ENCODE measurements around the gene DSTYK. TPM values are rescaled to one million over a fixed set of nuclear protein-coding genes. Genes with fewer than 3 reads are reported as not detected.
A peak's percentile ranks its signal among the peaks of the same experiment; 100 is the strongest.

DSTYK gene
- total RNA-seq, 4 donors from 2014 or later, result 12.9 to 21.1 (median 17.5) TPM

DNA sequence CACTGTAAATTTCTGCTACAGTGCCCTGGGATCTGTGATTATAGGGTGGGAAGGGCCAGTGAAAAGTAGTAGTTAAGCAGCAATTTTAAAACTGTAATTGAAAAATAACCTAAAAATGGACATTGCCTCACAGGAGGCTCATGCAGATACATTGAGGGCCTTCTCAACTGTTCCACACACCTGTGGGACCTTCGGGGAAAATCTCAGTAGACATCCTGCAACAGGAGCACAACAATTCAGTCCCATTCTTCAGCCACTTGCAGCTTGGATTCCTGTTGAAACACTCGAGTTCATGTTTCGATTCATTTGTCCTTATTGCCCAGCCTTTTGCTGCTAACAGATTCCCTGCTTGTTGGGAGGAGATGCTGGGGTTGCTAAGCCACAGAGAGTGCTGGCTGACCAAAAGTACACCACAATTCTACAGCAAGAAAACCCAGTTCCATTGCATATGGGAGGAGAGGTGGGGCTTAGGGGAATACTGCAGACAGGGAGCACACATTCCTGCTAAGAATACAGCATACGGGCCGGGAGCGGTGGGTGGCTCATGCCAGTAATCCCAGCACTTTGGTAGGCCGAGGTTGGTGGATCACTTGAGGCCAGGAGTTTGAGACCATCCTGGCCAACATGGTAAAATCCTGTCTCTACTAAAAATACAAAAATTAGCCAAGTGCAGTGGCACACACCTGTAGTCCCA, 20.8 kb upstream of the DSTYK start:
- no peak for DNase-seq
- H3K9me3 ChIP-seq, result no peaks in the 10 kb centered on the region
- WGBS, 2 donors, result 92% methylated on average over 7 of the region's 7 CpGs
- no peaks in the 10 kb centered on the region for H3K27me3 ChIP-seq
- no peaks in the 10 kb centered on the region for H3K36me3 ChIP-seq
- TF ChIP-seq POLR2A (IDR thresholded peaks at IDR 0.05), result no peak
- no peak for TF ChIP-seq CTCF (IDR thresholded peaks at IDR 0.05)
- H3K27ac ChIP-seq, result no peak overlapping the region
- H3K4me1 ChIP-seq, result peaks cover 16 to 30% of the 10 kb centered on the region in 2 donors
- intact Hi-C loops (cut with DNase I), result no loop called here
- no peak overlapping the region for H3K4me3 ChIP-seq (replicated peaks in 1 of 3)

DNA sequence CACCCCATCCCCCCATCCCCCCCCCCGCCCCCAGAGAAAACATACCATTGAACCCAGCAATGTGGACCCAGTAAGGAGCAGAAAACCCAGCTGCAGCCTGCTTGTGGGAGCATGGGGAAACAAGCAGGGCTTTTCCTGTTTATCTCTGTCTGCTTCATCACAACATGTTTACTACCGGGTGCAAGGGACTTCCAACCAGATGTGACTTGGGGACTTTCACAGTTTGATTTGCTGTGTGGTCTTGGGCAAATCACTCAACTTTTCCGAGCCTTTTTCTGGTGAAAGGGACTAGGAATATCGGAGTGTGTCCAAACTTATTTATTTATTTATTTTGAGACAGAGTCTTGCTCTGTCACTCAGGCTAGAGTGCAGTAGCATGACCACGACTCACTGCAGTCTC, 19.5 kb upstream of the DSTYK start:
- TF ChIP-seq CTCF (IDR thresholded peaks at IDR 0.05) (no peak), POLR2A (IDR thresholded peaks at IDR 0.05) (no peak)
- no peak overlapping the region for H3K4me3 ChIP-seq (replicated peaks in 1 of 3)
- H3K9me3 ChIP-seq, result no peaks in the 10 kb centered on the region
- WGBS, 2 donors, result 78 to 89% methylated on average over 5 of the region's 5 CpGs
- no peak overlapping the region for H3K27ac ChIP-seq
- H3K36me3 ChIP-seq, result no peaks in the 10 kb centered on the region
- H3K27me3 ChIP-seq, result no peaks in the 10 kb centered on the region
- intact Hi-C loops (cut with DNase I), result no loop called here
- no peak for DNase-seq
- peaks cover 25 to 43% of the 10 kb centered on the region in 2 donors for H3K4me1 ChIP-seq

- Histone ChIP-seq H3K27me3 (no peaks in the 10 kb centered on the region), H3K27ac (peak overlapping the region in 2 of 3 donors; percentile 38 to 46), H3K4me3 (replicated peaks in 1 of 3) (no peak overlapping the region), H3K36me3 (no peaks in the 10 kb centered on the region), H3K4me1 (peaks cover 23 to 37% of the 10 kb centered on the region in 2 donors), H3K9me3 (no peaks in the 10 kb centered on the region)
- intact Hi-C loops (cut with DNase I), result no loop called here
- no peak for TF ChIP-seq CTCF (IDR thresholded peaks at IDR 0.05)
- TF ChIP-seq POLR2A (IDR thresholded peaks at IDR 0.05), result no peak
- WGBS, 2 donors, result 51 to 59% methylated on average over 10 of the region's 10 CpGs
- DNase-seq, result no peak
Observed at GRCh38 chr1:205229916-205230700, 18.6 kb upstream of the DSTYK start.

DNA sequence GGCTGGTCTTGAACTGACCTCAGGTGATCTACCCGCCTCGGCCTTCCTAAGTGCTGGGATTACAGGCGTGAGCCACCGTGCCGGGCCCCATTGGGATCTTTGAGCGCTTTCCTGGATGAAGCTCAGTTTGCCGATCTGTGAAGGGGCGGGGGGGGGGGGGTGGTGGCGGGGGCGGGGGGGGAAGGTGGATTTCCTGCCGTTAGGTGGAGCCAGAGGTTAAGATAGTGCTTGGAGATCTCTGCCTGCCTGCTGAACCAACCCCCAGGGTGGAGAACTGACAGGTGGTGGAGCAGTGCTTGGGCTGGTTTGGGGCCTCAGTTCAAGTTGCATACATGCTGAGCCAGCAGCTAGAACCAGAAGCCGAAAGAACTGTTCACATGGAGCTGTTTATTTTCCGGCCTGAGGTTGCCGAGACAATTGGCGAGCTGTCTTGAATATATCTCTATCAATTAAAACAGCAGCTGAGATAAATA, 17.9 kb upstream of the DSTYK start:
- H3K27ac ChIP-seq, result peak overlapping the region in 2 of 3 donors; percentile 38 to 46
- DNase-seq, result peak; percentile 67 to 68
- H3K4me1 ChIP-seq, result peaks cover 23 to 36% of the 10 kb centered on the region in 2 donors
- peak in 1 of 2 donors; percentile 44 for TF ChIP-seq POLR2A (IDR thresholded peaks at IDR 0.05)
- TF ChIP-seq CTCF (IDR thresholded peaks at IDR 0.05), result peak in 2 of 6 experiments; percentile 7 to 36
- intact Hi-C loops (cut with DNase I), result no loop called here
- H3K27me3 ChIP-seq, result no peaks in the 10 kb centered on the region
- WGBS, 2 donors, result 1 to 4% methylated on average over 7 to 8 of the region's 15 CpGs
- H3K36me3 ChIP-seq, result no peaks in the 10 kb centered on the region
- peak overlapping the region in 1 of 3 donors; percentile 44 for H3K4me3 ChIP-seq (replicated peaks in 1 of 3)
- no peaks in the 10 kb centered on the region for H3K9me3 ChIP-seq

DNA sequence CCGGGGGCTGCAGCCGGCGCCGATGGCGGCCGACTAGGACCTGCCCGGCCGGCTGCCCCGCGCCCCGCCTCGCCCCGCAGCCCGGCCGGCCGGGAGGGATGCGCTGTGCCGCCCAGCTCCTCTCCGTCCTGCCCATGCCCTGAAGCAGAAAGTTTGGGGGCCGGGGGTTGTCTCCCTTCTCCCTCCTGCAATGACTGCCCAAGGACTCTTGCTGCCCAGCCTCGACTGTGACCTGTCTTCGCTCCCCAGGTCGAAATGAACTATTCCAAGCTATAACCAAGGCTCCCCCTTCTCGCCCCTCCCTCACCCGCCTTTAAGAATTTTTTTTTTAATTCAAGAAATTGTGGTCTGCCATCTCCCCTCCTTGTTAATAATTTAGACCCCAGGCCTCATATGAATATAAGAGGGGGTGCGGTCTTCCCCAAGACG, 16.6 kb upstream of the DSTYK start:
- 0 to 2% methylated on average over 18 to 20 of the region's 27 CpGs for WGBS, 2 donors
- H3K36me3 ChIP-seq, result no peaks in the 10 kb centered on the region
- intact Hi-C loops (cut with DNase I), result no loop called here
- H3K4me3 ChIP-seq (replicated peaks in 1 of 3), result peak overlapping the region; percentile 0 to 44 (median 10)
- no peaks in the 10 kb centered on the region for H3K27me3 ChIP-seq
- no peak for DNase-seq
- H3K4me1 ChIP-seq, result peaks cover 23 to 36% of the 10 kb centered on the region in 2 donors
- H3K9me3 ChIP-seq, result no peaks in the 10 kb centered on the region
- H3K27ac ChIP-seq, result no peak overlapping the region
- no peak for TF ChIP-seq CTCF (IDR thresholded peaks at IDR 0.05)

All from thyroid gland (tissue), 4 donors.